Liver (tissue), 3 donors: Measurements from ENCODE around the gene TAS2R9.

Experiments
- ATF3 ChIP-seq: IDR thresholded peaks from 2 replicates; pipeline ENCODE4 v1.6.1; 2016; ENCODE audit warnings: antibody characterized with exemption
- CTCF ChIP-seq: fragments of 150-350 bp; IDR thresholded peaks from 2 replicates; pipeline ENCODE4 v1.5.1; 2017; ENCODE audit warnings: improper control_type of control experiment, low read depth, low read length; ENCODE audit not compliant: missing input control
- FOXA1 ChIP-seq: IDR thresholded peaks from 2 replicates; pipeline ENCODE4 v1.6.1; 2016; ENCODE audit warnings: antibody characterized with exemption
- GABPA ChIP-seq, 2 donors: IDR thresholded peaks in 1 of 2; conservative IDR thresholded peaks in 1 of 2; 2 replicates each; pipeline ENCODE4 v1.6.1; 2016; ENCODE audit warnings: antibody characterized with exemption in 2 of 2, mild to moderate bottlenecking in 1 of 2, moderate library complexity in 1 of 2
- HNF4G ChIP-seq: IDR thresholded peaks from 2 replicates; pipeline ENCODE4 v1.6.1; 2016; ENCODE audit warnings: antibody characterized with exemption
- JUND ChIP-seq, 2 donors: IDR thresholded peaks; 2 replicates each; pipeline ENCODE4 v1.6.1; 2016; ENCODE audit warnings: antibody characterized with exemption in 2 of 2
- MAX ChIP-seq: IDR thresholded peaks from 2 replicates; pipeline ENCODE4 v1.6.1; 2016; ENCODE audit warnings: antibody characterized with exemption
- NR2F2 ChIP-seq: IDR thresholded peaks from 2 replicates; pipeline ENCODE4 v1.6.1; 2016; ENCODE audit warnings: antibody characterized with exemption
- RAD21 ChIP-seq, 2 donors: IDR thresholded peaks; 2 replicates each; pipeline ENCODE4 v1.6.1; 2016; ENCODE audit warnings: antibody characterized with exemption in 2 of 2, mild to moderate bottlenecking in 2 of 2
- RXRA ChIP-seq, 2 donors: IDR thresholded peaks; 2 replicates each; pipeline ENCODE4 v1.6.1; 2017 to 2018; ENCODE audit warnings: antibody characterized with exemption in 2 of 2, mild to moderate bottlenecking in 1 of 2
- SP1 ChIP-seq: IDR thresholded peaks from 2 replicates; pipeline ENCODE4 v1.6.1; 2018; ENCODE audit warnings: antibody characterized with exemption, mild to moderate bottlenecking
- TAF1 ChIP-seq: conservative IDR thresholded peaks from 2 replicates; pipeline ENCODE4 v1.6.1; 2016; ENCODE audit warnings: antibody characterized with exemption, mild to moderate bottlenecking
- YY1 ChIP-seq: IDR thresholded peaks from 2 replicates; pipeline ENCODE4 v1.6.1; 2016; ENCODE audit warnings: antibody characterized with exemption, mild to moderate bottlenecking
- TF ChIP-seq, protein P1 (sequence below): IDR thresholded peaks from 2 replicates; pipeline ENCODE4 v1.6.1; 2016; ENCODE audit warnings: antibody characterized with exemption
- donor health status: healthy.
- donor health status: healthy.

- TF ChIP-seq CTCF, result no peak
- TF ChIP-seq TAF1, result no peak
- TF ChIP-seq HNF4G, result no peak
- TF ChIP-seq RAD21 (IDR thresholded peaks at IDR 0.05), result no peak
- no peak for TF ChIP-seq MAX
- no peak for TF ChIP-seq ATF3
- no peak for TF ChIP-seq YY1
- no peak for TF ChIP-seq NR2F2
- no peak for TF ChIP-seq RXRA (IDR thresholded peaks at IDR 0.05)
- TF ChIP-seq, protein P1, sequence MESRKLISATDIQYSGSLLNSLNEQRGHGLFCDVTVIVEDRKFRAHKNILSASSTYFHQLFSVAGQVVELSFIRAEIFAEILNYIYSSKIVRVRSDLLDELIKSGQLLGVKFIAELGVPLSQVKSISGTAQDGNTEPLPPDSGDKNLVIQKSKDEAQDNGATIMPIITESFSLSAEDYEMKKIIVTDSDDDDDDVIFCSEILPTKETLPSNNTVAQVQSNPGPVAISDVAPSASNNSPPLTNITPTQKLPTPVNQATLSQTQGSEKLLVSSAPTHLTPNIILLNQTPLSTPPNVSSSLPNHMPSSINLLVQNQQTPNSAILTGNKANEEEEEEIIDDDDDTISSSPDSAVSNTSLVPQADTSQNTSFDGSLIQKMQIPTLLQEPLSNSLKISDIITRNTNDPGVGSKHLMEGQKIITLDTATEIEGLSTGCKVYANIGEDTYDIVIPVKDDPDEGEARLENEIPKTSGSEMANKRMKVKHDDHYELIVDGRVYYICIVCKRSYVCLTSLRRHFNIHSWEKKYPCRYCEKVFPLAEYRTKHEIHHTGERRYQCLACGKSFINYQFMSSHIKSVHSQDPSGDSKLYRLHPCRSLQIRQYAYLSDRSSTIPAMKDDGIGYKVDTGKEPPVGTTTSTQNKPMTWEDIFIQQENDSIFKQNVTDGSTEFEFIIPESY, result no peak
- no peak for TF ChIP-seq FOXA1
- no peak for TF ChIP-seq SP1
- no peak for TF ChIP-seq GABPA (IDR thresholded peaks at IDR 0.05 in 1 of 2, conservative IDR thresholded peaks at IDR 0.05 in 1 of 2)
- TF ChIP-seq JUND (IDR thresholded peaks at IDR 0.05), result no peak
Measured at GRCh38 chr12:10783252-10783651, 26.7 kb downstream of the TAS2R9 start.
